Measurements from ENCODE around the gene NR5A2.

The NR5A2 gene

GRCh38 chr1:200198236-200198635, 170.7 kb downstream of the NR5A2 start:
- in situ Hi-C loops (cut with HindIII; ENCODE audit: low sequenced_read_pairs), result no loop called here
- H3K4me3 ChIP-seq (ENCODE audit: low read depth, low read length), result no peak overlapping the region
- TF ChIP-seq CTCF (IDR thresholded peaks at IDR 0.05; ENCODE audit: low read depth, low read length, missing control alignments), result no peak
- no peak for DNase-seq (ENCODE audit: low read depth)

GRCh38 chr1:200205216-200205995, 177.9 kb downstream of the NR5A2 start:
- TF ChIP-seq CTCF (IDR thresholded peaks at IDR 0.05; ENCODE audit: low read depth, low read length, missing control alignments), result no peak
- H3K4me3 ChIP-seq (ENCODE audit: low read depth, low read length), result no peak overlapping the region
- DNase-seq (ENCODE audit: low read depth), result no peak
- in situ Hi-C loops (cut with HindIII; ENCODE audit: low sequenced_read_pairs), result no loop called here

GRCh38 chr1:200206340-200206739, 178.8 kb downstream of the NR5A2 start:
- H3K4me3 ChIP-seq (ENCODE audit: low read depth, low read length), result no peak overlapping the region
- DNase-seq (ENCODE audit: low read depth), result peak; percentile 6
- in situ Hi-C loops (cut with HindIII; ENCODE audit: low sequenced_read_pairs), result no loop called here
- no peak for TF ChIP-seq CTCF (IDR thresholded peaks at IDR 0.05; ENCODE audit: low read depth, low read length, missing control alignments)

- no peak for DNase-seq (ENCODE audit: low read depth)
- no peak overlapping the region for H3K4me3 ChIP-seq (ENCODE audit: low read depth, low read length)
- in situ Hi-C loops (cut with HindIII; ENCODE audit: low sequenced_read_pairs), result no loop called here
- no peak for TF ChIP-seq CTCF (IDR thresholded peaks at IDR 0.05; ENCODE audit: low read depth, low read length, missing control alignments)
Measured at GRCh38 chr1:200206761-200207160, 179.3 kb downstream of the NR5A2 start.

- DNase-seq (ENCODE audit: low read depth), result no peak
- no peak overlapping the region for H3K4me3 ChIP-seq (ENCODE audit: low read depth, low read length)
- in situ Hi-C loops (cut with HindIII; ENCODE audit: low sequenced_read_pairs), result no loop called here
- no peak for TF ChIP-seq CTCF (IDR thresholded peaks at IDR 0.05; ENCODE audit: low read depth, low read length, missing control alignments)
Measured at GRCh38 chr1:200207711-200208126, 180.2 kb downstream of the NR5A2 start.

GRCh38 chr1:200211157-200211556, 183.6 kb downstream of the NR5A2 start:
- no peak for TF ChIP-seq CTCF (IDR thresholded peaks at IDR 0.05; ENCODE audit: low read depth, low read length, missing control alignments)
- in situ Hi-C loops (cut with HindIII; ENCODE audit: low sequenced_read_pairs), result no loop called here
- no peak for DNase-seq (ENCODE audit: low read depth)
- no peak overlapping the region for H3K4me3 ChIP-seq (ENCODE audit: low read depth, low read length)
